MM.1S (cell line): ENCODE results near the gene CAPN10.

Experiments used
- EZH2 ChIP-seq: fragments of 300-600 bp; sonication (generic); optimal IDR thresholded peaks from 2 replicates; pipeline ENCODE3; 2017; ENCODE audit warnings: low read depth, mild to moderate bottlenecking, antibody characterized with exemption, low read length, mixed read lengths
- TF ChIP-seq, protein P1 (sequence below): fragments of 300-600 bp; sonication (generic); IDR thresholded peaks from 2 replicates; pipeline ENCODE4 v1.5.1; 2016; ENCODE audit warnings: antibody characterized with exemption, low read length, mixed read lengths

DNA sequence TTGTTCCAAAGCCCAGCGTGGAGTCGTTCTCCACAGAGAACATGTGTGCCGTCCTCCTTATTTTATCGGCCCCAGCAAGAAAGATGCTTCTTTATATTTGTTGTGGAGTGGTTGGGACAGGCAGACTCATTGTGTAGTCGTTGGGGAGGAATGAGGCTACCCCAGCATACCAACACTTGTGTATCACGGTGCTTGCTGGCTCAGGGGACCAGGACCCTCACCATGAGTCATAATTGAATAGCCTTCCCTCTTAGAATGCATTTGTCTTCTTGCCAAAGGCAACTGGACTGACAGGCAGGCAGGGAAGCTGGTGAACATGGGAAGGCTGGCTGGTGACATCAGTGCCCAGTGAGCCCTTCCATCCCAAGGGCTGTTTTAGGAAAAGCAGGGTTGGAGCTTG, 4.7 kb downstream of the CAPN10 start:
- TF ChIP-seq, protein P1, sequence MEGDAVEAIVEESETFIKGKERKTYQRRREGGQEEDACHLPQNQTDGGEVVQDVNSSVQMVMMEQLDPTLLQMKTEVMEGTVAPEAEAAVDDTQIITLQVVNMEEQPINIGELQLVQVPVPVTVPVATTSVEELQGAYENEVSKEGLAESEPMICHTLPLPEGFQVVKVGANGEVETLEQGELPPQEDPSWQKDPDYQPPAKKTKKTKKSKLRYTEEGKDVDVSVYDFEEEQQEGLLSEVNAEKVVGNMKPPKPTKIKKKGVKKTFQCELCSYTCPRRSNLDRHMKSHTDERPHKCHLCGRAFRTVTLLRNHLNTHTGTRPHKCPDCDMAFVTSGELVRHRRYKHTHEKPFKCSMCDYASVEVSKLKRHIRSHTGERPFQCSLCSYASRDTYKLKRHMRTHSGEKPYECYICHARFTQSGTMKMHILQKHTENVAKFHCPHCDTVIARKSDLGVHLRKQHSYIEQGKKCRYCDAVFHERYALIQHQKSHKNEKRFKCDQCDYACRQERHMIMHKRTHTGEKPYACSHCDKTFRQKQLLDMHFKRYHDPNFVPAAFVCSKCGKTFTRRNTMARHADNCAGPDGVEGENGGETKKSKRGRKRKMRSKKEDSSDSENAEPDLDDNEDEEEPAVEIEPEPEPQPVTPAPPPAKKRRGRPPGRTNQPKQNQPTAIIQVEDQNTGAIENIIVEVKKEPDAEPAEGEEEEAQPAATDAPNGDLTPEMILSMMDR = no peak
- TF ChIP-seq EZH2 = no peak
